Panc1 (cell line): ENCODE data around the gene PCGF1. TPM values are rescaled to one million over a fixed set of nuclear protein-coding genes. Genes with fewer than 3 reads are reported as not detected.

ENCODE experiments used
- ATAC-seq: fragments of 200-7000 bp; cut with Tn5 transposase; 2 replicates; pipeline ENCODE4 v1.9.1; 2020; ENCODE audit warnings: mild to moderate bottlenecking, moderate library complexity
- BruUV-seq: library from RNA; stranded (reverse); fragments of 400-500 nt; replicated peaks from 2 replicates; lab custom pipeline; 2021; lab: Mats Ljungman, UMichigan
- CTCF ChIA-PET: fragments of 300-600 bp; sonication (Branson Sonifier 250); formaldehyde crosslinking; loops from one replicate; lab custom pipeline; 2022; ENCODE audit warnings: antibody characterized with exemption; lab: Charles Lee
- POLR2A ChIA-PET: fragments of 300-600 bp; sonication (Branson Sonifier 250); formaldehyde crosslinking; loops from one replicate; lab custom pipeline; 2022; ENCODE audit warnings: antibody characterized with exemption; lab: Charles Lee
- DNase-seq: peaks from one replicate; pipeline ENCODE4 v3.0.0-alpha.2; 2010; ENCODE audit warnings: low read depth, low spot score
- H3K27ac ChIP-seq: 2 replicates; pipeline ENCODE4 v1.5.1; 2011; ENCODE audit warnings: mild to moderate bottlenecking, low read length, inconsistent platforms
- H3K27me3 ChIP-seq: fragments of 200-500 bp; sonication (Bioruptor generic); 2 replicates; pipeline ENCODE4 v1.6.0; 2014; ENCODE audit warnings: low read length, inconsistent platforms; ENCODE audit not compliant: control insufficient read depth, insufficient read depth
- H3K36me3 ChIP-seq: fragments of 200-500 bp; sonication (Bioruptor generic); 2 replicates; pipeline ENCODE4 v1.5.1; 2014; ENCODE audit warnings: inconsistent platforms, mild to moderate bottlenecking, low read length, moderate library complexity; ENCODE audit not compliant: control insufficient read depth, insufficient read depth
- H3K4me1 ChIP-seq: 2 replicates; pipeline ENCODE4 v1.5.1; 2011; ENCODE audit warnings: inconsistent platforms, mild to moderate bottlenecking, low read length, moderate library complexity; ENCODE audit not compliant: control insufficient read depth, insufficient read depth
- H3K4me3 ChIP-seq, 2 experiments: 2 replicates each; pipeline ENCODE4 v1.5.1; 2011 to 2012; ENCODE audit warnings: low read depth in 2 of 2, low read length in 2 of 2, mild to moderate bottlenecking in 2 of 2, inconsistent platforms in 1 of 2, moderate library complexity in 1 of 2
- H3K9me3 ChIP-seq: fragments of 200-500 bp; sonication (Bioruptor generic); 2 replicates; pipeline ENCODE4 v1.5.1; 2014; ENCODE audit warnings: low read depth, mild to moderate bottlenecking, inconsistent platforms, low read length, moderate library complexity; ENCODE audit not compliant: control insufficient read depth, insufficient read depth
- CTCF ChIP-seq: fragments of 450-650 bp; IDR thresholded peaks from 2 replicates; pipeline ENCODE4 v1.5.1; 2017; ENCODE audit warnings: mild to moderate bottlenecking
- POLR2AphosphoS5 ChIP-seq: IDR thresholded peaks from 2 replicates; pipeline ENCODE4 v1.6.1; 2012; ENCODE audit warnings: mild to moderate bottlenecking, low read depth, low read length, moderate library complexity
- REST ChIP-seq, 2 experiments: IDR thresholded peaks; 2 replicates each; pipeline ENCODE4 v1.6.1; 2011 to 2012; ENCODE audit warnings: low read depth in 2 of 2, control low read depth in 1 of 2, low read length in 1 of 2, mild to moderate bottlenecking in 1 of 2, moderate library complexity in 1 of 2; ENCODE audit not compliant: insufficient read depth in 1 of 2
- SIN3A ChIP-seq: IDR thresholded peaks from 2 replicates; pipeline ENCODE4 v1.6.1; 2012; ENCODE audit warnings: low read depth, mild to moderate bottlenecking, low read length, moderate library complexity, borderline replicate concordance; ENCODE audit not compliant: insufficient read depth
- TCF7L2 ChIP-seq: IDR thresholded peaks from 2 replicates; pipeline ENCODE4 v1.6.1; 2011; ENCODE audit warnings: mild to moderate bottlenecking, low read depth, low read length, inconsistent platforms
- in situ Hi-C: cut with HindIII; loops from 2 replicates; pipeline ENCODE4 v1.10.0; 2016; ENCODE audit warnings: low sequenced_read_pairs, low pct_unique_long_range_greater_than_20kb
- intact Hi-C: fragments of 100-400 bp; cut with micrococcal nuclease; formaldehyde crosslinking; loops from one replicate; pipeline ENCODE4 v1.10.0; 2022; ENCODE audit not compliant: unreplicated experiment
- total RNA-seq: library from RNA; stranded (reverse); gene quantifications from one replicate; pipeline ENCODE4 v1.2.1, GENCODE V29; 2021; ENCODE audit not compliant: unreplicated experiment

PCGF1 gene
- total RNA-seq, 1 experiment from 2014 or later = 36.8 TPM

- TF ChIP-seq CTCF = no peak
Observed at GRCh38 chr2:74502147-74502719, 5.3 kb downstream of the PCGF1 start (continued).

- ATAC-seq (no peak), DNase-seq (no peak)
- H3K4me1 ChIP-seq = peaks cover 55% of the 10 kb centered on the region
- H3K36me3 ChIP-seq = no peaks in the 10 kb centered on the region; the same call in 1 of the 2 replicates
- H3K4me3 ChIP-seq = peak overlapping the region; percentile 86 to 94
- ChIA-PET POLR2A (interaction anchor here (1.5 kb wide), 1 partner anchor 43 kb away, joined by 3 read pairs; the partner anchor contains the start of gene WBP1), CTCF (interaction anchor here (0.7 to 0.9 kb wide), 2 partner anchors 19 to 85 kb away, joined by 3 to 5 read pairs; partner anchors contain the start of genes CCDC142 and TTC31)
- in situ Hi-C loops (no loop called here), intact Hi-C loops (loop anchor here (10.0 kb wide), 1 partner anchor 83 kb away; no protein-coding TSS in a partner anchor)
- no peaks in the 10 kb centered on the region for H3K27me3 ChIP-seq
- H3K9me3 ChIP-seq = no peaks in the 10 kb centered on the region
- H3K27ac ChIP-seq = peak overlapping the region; percentile 98
- TF ChIP-seq REST (IDR thresholded peaks at IDR 0.05; ENCODE audit: insufficient read depth in 1 of 2, low read depth in 2 of 2, low read length in 1 of 2) (peak; percentile 70 to 72; a peak in 3 of 4 replicates), SIN3A (no peak)
- BruUV-seq = no TSS peak
Observed at GRCh38 chr2:74501335-74502071, 6.0 kb downstream of the PCGF1 start.

GRCh38 chr2:74500578-74500946 lies 6.9 kb downstream of the PCGF1 start:
- Histone ChIP-seq H3K9me3 (no peaks in the 10 kb centered on the region), H3K27ac (peak overlapping the region; percentile 81), H3K4me3 (no peak overlapping the region), H3K27me3 (no peaks in the 10 kb centered on the region), H3K4me1 (peaks cover 50% of the 10 kb centered on the region), H3K36me3 (no peaks in the 10 kb centered on the region; the same call in 1 of the 2 replicates)
- BruUV-seq = no TSS peak
- CTCF ChIA-PET = no interaction called here
- no peak for ATAC-seq
- intact Hi-C loops (loop anchor here (10.0 kb wide), 1 partner anchor 84 kb away; no protein-coding TSS in a partner anchor), in situ Hi-C loops (no loop called here)
- no peak for DNase-seq
- TF ChIP-seq SIN3A (no peak), CTCF (no peak), TCF7L2 (no peak), REST (IDR thresholded peaks at IDR 0.05; ENCODE audit: insufficient read depth in 1 of 2, low read depth in 2 of 2, low read length in 1 of 2) (no peak), POLR2AphosphoS5 (no peak)
- POLR2A ChIA-PET = interaction anchor here (0.5 to 1.5 kb wide), 3 partner anchors 11 to 42 kb away, joined by 3 to 12 read pairs (median 3); partner anchors contain the start of genes TLX2 and WBP1
